ENCODE measurements around the gene SATB2. TPM values are rescaled to one million over a fixed set of nuclear protein-coding genes. Genes with fewer than 3 reads are reported as not detected.

Gene SATB2
- total RNA-seq, 1 experiment from 2014 or later = 5.4 TPM

DNA sequence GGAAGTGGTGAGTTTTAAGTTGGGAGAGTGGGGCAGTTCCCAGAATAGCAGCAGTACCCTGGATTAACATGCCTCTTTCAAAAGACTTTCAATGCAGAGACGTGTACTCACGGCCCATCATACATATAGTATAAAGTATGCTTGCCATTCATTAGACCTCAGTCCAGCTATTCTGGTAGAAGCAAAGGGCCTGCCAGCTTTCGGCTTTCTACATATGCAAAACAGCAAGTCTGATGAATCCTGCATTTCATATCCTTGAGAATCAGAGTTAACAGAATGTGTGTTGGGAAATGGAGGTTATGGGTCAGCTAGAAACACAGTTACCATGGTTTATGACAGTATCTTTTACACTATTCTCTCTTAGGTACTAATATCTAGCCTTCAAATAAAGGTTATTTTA lies 27.5 kb downstream of the SATB2 start:
- DNase-seq (ENCODE audit: low read depth) = no peak
- in situ Hi-C loops (cut with HindIII; ENCODE audit: low pct_unique_long_range_greater_than_20kb, low sequenced_read_pairs) = no loop called here

DNA sequence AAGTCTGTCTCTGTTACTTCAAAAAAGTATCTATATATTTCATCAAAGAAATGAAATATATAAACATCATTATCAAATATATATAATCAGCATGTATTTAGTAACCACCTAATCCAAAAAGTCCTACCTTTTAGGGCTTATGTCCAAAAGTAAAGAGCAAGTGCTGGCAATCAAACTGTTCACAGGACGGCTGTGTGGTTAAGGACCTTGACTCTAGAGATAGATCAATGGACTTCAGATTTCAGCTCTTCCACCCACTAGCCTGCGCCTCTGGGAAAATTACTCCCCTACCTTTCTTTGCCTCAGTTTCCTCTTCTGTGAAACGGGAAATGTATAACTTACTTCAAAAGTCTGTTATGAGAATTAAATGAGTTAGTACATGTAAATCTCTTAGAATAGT lies 29.4 kb downstream of the SATB2 start:
- DNase-seq (ENCODE audit: low read depth) = no peak
- in situ Hi-C loops (cut with HindIII; ENCODE audit: low pct_unique_long_range_greater_than_20kb, low sequenced_read_pairs) = no loop called here

DNA sequence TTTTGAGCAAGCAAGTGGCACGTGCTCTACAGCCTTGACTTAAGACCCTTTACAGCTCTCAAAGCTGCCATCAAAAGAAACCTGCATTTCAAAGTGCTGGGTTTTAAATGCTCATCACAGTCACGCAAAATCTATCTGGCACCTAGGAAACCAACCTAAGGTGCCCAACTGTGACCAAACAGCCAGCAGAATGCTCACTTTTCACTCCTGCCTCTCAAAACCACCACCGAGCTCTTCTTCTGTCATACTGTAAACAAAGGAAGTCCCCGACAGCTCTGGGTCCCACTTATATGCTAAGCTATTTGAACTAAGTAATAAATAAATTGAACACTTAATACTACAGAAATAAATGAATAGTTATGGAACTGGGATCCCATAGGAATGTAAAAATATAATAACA lies 33.6 kb downstream of the SATB2 start:
- in situ Hi-C loops (cut with HindIII; ENCODE audit: low pct_unique_long_range_greater_than_20kb, low sequenced_read_pairs) = no loop called here
- no peak for DNase-seq (ENCODE audit: low read depth)

DNA sequence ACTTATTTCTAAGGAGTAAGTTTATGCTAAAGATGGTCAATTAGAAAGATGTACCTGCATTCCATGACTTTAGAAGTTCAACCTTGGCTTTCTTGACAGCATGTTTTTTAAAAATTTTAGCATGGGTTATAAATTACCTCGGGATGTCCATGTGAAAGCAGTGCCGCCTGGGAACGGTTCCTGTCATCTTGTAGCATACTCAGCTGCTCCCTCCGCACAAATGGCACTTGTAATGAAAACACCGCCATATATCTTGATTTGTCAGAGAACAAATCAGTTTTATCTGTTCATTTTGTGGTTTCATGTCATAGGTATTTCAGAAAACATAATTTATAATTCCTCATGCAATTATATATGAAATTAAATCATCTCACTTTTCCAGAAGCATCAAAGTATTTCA lies 38.3 kb downstream of the SATB2 start:
- in situ Hi-C loops (cut with HindIII; ENCODE audit: low pct_unique_long_range_greater_than_20kb, low sequenced_read_pairs) = no loop called here
- no peak for DNase-seq (ENCODE audit: low read depth)

DNA sequence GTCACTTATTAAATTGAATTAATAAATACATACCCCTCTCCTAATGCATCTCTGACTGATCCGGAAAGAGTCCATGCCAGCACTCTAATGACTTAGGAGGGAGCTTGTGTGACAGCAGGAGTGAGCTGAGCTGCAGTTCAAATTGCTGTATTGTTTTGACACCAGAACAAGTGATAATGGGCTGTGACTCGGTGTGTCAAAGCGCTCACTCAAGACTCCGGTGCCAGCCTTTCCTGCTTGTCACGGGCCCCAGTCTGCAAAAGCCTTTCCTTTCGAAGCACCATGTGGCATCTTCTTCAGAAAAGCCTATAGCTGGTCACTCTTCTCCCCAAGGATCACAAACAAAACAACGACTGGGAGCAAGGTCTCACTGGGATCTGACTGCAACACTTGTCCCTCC lies 43.3 kb downstream of the SATB2 start:
- in situ Hi-C loops (cut with HindIII; ENCODE audit: low pct_unique_long_range_greater_than_20kb, low sequenced_read_pairs) = no loop called here
- DNase-seq (ENCODE audit: low read depth) = no peak

DNA sequence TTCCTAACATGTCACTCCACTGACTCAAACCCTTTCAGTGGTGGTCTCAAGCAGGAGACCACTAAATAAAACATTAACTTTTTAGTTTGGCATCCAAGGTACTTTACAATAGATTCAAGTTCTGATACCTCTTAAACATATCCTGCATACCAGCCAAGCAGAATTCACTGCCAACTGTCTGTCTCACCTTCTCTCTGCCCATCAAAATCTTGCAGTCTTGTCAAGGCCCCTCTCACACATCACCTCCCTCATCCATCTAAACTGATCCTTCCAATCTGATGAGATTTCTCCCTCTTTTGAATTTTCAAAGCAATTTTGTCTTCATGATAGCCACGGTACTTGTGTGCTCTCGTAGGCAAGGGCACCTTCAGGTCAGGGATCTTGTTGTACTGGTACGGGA lies 43.7 kb downstream of the SATB2 start:
- in situ Hi-C loops (cut with HindIII; ENCODE audit: low pct_unique_long_range_greater_than_20kb, low sequenced_read_pairs) = no loop called here
- no peak for DNase-seq (ENCODE audit: low read depth)

DNA sequence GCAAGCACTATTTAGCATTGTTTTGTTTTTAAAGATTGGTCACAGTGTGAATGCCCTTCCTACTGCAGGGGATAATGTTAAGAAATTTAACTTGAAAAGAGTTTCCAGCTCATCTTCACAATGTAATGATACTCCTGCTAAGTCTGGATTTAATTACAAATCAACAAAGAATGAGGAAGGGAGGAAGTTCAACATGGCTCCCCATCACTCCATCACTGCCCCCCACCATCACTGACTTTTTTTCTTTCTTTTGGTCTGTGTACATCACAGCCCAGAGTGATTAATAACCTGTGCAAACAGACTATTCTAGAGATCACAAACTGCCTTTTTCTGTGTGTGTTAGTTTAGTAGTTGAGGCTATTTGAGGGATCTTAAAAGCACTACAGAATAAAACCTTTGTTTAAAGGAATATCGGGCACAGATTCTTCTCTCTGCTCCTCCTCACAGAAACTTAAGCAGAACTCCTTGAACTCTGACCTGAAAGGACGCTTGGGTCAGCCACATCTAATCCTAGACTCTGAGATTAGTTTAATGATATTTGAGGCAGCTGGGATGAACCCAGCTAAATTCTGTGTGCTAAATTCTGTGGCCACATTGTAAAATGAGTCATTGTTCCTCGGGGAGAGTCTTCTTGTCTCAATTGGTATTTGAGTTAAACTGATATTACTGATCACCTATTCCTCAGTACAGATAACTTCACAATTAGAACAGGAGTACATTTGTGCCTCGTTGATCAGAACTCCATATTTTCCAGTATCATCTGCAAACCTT lies 47.8 kb downstream of the SATB2 start:
- no peak for DNase-seq (ENCODE audit: low read depth)
- in situ Hi-C loops (cut with HindIII; ENCODE audit: low pct_unique_long_range_greater_than_20kb, low sequenced_read_pairs) = no loop called here

DNA sequence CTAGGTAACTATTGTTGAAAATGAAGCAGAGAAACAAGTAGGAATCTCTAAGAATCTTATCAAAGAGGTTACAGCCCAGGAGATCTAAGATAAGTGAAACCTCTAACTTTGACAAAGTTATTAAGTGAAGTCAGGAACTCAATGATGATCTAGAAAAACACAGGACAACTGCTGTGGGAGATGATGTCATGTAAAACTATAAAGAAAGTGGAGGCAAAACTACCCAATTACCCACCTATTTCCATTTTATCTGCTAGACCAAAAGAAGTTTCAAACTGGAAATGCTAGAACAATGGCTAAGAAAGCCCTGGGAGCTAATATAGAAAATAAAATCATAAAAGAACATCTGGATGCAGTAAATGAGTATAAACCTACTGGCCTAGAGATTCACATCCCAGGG lies 50.3 kb downstream of the SATB2 start:
- in situ Hi-C loops (cut with HindIII; ENCODE audit: low pct_unique_long_range_greater_than_20kb, low sequenced_read_pairs) = no loop called here
- DNase-seq (ENCODE audit: low read depth) = no peak

DNA sequence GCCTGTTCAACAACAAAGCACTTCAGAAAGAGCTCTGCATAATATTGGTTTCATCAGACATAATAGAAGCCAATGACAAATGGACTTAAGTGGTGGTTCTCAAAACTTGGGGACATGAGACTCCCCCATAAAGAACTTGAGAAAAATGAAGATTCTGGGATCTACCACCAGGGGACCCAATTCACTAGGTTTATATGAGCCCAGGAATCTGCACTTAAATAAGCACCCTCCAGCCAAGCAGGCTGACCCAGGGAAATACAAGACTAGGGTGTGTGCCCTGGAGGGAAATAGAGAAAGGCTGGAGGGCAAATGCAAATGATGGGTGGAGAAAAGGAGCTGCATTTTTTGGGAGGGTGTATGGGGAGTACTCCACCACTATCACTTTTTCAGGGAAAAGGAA lies 52.5 kb downstream of the SATB2 start:
- in situ Hi-C loops (cut with HindIII; ENCODE audit: low pct_unique_long_range_greater_than_20kb, low sequenced_read_pairs) = no loop called here
- DNase-seq (ENCODE audit: low read depth) = peak; percentile 10

DNA sequence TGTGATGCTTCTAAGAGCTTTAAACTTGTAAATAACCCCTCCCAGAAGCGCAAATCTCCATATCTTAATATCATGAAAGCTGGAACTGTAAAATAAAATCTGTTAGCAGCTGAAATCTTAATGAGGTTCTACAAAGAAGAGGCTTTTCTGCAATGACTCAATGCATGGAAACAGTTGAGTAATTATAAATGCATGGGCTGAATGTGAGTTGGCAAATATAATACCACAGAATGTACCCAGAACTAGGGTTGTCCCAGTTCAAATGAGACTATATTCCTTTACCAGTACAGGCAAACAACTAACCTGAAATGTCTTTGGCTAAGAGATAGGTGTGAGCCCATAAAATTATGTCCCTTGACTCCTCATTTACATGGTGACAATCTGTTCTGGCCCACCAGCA lies 52.9 kb downstream of the SATB2 start:
- DNase-seq (ENCODE audit: low read depth) = no peak
- in situ Hi-C loops (cut with HindIII; ENCODE audit: low pct_unique_long_range_greater_than_20kb, low sequenced_read_pairs) = no loop called here

DNA sequence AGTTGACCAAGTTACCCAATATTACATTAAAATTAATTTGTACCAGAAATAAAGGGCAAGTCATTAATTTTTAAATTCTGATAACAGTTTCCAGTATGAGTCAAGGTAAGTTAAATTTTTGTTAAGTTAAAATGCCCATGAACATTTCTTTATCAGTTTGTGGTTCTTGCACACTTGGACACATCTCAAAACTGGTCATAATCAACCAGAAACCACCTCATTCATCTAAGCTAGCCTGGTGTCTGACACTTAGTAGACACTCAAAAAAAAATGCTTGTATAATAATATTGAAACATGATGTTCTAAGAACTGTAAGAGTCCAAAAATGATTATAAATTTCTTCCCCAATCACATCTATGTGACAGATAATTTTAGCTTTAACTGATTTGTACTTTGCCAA lies 62.4 kb downstream of the SATB2 start:
- in situ Hi-C loops (cut with HindIII; ENCODE audit: low pct_unique_long_range_greater_than_20kb, low sequenced_read_pairs) = no loop called here
- DNase-seq (ENCODE audit: low read depth) = no peak

DNA sequence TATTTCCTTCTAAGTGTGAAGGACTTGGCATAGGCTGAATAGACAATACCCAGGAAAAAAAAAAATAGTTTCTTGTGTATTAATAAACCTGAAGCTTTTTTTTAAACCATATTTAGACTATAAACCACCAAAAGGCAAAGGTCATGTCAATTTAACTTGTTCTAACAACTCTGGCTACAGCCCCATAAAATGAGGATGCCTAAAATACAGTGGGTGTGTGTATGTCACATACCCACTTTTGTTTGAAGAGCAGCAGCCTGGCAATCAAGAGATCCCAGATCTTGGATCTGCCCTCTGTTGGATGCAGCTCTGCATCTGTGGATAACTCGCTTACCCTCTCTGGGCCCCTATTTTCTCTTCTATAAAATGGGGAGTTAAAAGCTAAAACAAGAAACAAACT lies 65.4 kb downstream of the SATB2 start:
- DNase-seq (ENCODE audit: low read depth) = no peak
- in situ Hi-C loops (cut with HindIII; ENCODE audit: low pct_unique_long_range_greater_than_20kb, low sequenced_read_pairs) = no loop called here

DNA sequence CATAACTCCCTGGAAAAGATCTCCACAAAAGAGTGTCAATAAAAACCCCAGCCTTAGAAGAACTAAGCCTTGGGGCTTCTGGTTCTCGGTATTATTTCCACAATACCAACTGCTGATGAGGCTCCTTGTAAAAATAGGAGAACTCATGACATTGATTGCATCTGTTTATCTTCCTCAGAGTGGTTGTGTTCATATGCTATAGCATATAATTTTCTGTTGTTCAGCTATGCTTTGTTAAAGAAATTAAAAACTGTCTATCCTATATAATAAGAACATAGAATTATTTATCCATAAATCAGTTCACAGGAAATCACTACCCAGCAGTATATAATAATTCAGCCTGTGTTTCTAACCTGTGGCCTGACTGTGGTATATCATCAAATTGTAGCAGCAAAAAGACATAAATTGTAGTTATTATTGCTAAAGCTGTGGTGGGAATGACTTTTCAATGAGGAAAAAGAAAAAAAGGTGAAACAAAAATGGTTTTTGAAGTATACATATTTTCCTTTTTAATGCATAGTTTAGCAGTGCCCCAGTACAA lies 68.9 kb downstream of the SATB2 start:
- no peak for DNase-seq (ENCODE audit: low read depth)

DNA sequence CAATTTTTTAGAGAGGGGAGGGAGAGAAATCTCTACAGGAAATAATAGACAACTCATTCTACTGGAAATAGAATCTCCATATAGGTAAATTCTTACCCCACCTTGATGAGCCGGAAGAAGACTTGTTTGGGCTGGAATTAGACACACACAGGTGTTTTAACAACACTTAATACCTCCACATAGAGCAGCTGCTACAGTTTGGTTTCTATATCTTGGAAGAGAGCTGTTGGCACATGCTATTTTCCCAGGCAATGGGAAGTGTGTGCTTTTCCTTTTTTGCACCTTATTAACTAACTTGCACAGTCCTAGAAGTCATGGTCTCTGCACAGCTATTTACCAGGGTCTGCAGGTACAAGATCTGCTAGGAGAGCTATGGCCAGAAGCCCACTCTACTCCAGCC lies 73.7 kb downstream of the SATB2 start:
- in situ Hi-C loops (cut with HindIII; ENCODE audit: low pct_unique_long_range_greater_than_20kb, low sequenced_read_pairs) = no loop called here
- DNase-seq (ENCODE audit: low read depth) = no peak

More for the DNA sequence above, 68.9 kb downstream of the SATB2 start:
- in situ Hi-C loops (cut with HindIII; ENCODE audit: low pct_unique_long_range_greater_than_20kb, low sequenced_read_pairs) = no loop called here

DNA sequence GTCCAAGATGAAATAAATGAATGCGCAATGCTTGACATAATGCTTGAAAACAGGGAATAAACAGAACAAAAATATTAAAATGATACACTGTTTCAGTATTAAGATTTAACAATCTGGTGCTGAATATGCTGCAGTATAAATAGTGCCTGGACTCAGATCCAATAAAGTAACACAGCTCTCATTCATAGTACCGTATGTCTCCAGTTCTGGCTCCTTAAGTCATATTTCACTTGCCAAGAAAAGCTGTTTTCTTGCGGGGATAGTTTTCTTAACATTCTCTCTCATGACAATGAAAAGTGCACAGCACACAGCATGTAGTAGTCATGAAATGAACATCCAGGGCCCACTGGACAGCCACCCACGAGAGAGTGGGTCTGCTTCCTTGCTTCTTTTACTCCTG lies 74.7 kb downstream of the SATB2 start:
- in situ Hi-C loops (cut with HindIII; ENCODE audit: low pct_unique_long_range_greater_than_20kb, low sequenced_read_pairs) = no loop called here
- DNase-seq (ENCODE audit: low read depth) = no peak

DNA sequence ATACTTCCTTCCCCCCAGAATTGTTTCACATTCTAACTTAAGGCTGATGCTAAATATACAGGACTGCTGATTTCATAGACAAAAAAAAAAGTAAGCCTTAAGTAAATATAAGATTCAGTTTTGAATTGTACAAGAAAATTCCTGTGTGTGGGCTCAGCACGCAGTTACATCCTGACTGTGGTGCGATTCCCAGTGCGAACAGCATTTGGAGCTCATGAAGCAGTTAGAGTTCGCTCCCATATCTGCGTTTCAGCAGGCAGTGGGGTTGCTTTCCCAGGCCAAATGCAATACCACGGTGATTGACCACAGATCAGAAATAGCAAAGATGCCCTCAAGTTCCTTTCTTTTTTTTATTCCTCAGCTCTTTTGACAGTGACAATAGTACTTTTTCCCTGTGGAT lies 75.6 kb downstream of the SATB2 start:
- in situ Hi-C loops (cut with HindIII; ENCODE audit: low pct_unique_long_range_greater_than_20kb, low sequenced_read_pairs) = no loop called here
- no peak for DNase-seq (ENCODE audit: low read depth)

DNA sequence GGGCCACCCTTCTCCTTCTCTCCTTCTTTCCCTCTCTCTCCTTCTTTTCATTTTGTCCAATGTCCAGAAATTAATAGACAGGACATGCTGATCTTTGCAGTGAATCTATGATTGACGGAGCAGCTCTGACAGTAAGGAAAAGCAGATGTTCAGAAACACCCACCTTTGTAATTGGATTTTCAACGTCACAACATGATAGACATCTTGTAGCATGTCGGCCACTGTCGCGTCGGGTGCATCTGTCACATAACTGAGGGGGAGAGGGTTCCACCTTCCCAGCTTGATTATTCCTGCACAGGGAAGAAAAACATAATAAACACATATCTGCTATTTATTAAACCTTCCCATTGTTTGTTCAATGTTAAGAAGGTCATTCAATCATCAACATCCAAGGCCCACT lies 76.2 kb downstream of the SATB2 start:
- no peak for DNase-seq (ENCODE audit: low read depth)
- in situ Hi-C loops (cut with HindIII; ENCODE audit: low pct_unique_long_range_greater_than_20kb, low sequenced_read_pairs) = no loop called here

DNA sequence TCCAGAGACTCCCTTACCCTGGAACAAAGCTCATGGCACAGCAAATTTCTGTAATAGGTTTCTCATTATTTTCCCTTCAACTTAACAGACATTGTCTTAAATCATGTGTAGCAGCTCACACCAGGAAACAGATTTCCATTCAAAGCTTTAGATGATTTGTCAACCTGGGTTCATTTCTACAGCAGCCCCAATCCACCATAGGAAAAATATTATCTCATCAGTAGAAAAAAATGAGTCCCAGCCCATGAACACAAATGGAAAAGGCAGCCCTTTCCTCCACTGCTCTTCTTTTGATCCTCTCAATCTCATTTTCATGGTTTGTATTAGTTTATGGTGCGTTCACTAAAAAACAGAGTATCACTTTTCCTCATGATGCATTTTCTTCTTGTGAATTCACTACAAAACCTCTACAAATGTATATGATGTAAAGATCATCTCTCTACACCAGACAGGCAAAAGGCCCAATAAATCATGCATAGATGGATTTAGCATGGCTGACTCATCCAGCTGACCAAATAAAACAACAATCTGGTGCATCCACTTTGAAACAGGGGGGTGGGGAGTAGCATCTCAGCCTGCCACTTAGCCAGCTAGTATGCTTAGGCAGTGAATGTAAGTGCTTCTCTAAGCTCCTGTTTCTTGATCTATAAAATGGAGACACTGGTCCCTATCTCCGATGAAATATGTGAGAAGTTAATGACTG lies 78.6 kb downstream of the SATB2 start:
- peak; percentile 6 for DNase-seq (ENCODE audit: low read depth)
- in situ Hi-C loops (cut with HindIII; ENCODE audit: low pct_unique_long_range_greater_than_20kb, low sequenced_read_pairs) = no loop called here

DNA sequence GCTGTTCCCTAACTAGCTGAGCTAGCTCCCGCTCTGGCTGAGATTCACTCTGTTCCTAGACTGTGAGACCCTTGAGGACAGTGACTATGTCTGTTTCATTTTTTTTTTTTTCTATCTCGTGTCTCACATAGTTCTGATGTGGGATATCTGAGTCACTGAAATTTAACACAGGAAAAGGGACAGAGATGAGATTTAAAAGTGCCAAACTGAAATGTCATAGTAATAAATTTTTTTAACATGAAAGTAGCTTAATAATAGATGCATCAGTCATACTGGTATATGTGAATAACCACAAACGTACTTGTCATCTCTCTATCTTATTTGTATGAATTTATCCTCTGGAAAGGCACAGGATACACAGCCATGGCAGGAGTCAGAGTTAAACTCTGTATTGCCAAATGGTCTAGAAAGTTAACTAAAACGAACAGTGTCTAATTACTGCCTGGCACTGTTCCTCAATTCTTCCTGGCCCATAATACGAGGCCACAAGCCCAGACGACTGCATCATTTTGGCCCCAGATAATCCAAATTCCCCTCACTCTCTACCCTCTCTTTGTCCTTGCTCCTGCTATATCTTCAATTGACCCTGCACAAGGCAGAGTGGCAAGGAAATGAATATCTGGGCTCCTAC lies 87.5 kb downstream of the SATB2 start:
- in situ Hi-C loops (cut with HindIII; ENCODE audit: low pct_unique_long_range_greater_than_20kb, low sequenced_read_pairs) = no loop called here
- DNase-seq (ENCODE audit: low read depth) = no peak

Measured in Caki2 (cell line).